RWPE2 (cell line): Measurements from ENCODE around the gene AGRN.
"Not testable (repeated sequence)": the region's sequence is repeated elsewhere in the genome, so short reads cannot be mapped to it uniquely, and the experiment has no call there.

ENCODE experiments used
- ATAC-seq: fragments of 200-7000 bp; cut with Tn5 transposase; 3 replicates; pipeline ENCODE4 v1.9.1; 2021; ENCODE audit warnings: low read depth
- DNase-seq: peaks from one replicate; pipeline ENCODE4 v3.0.0-alpha.2; 2020; ENCODE audit warnings: low spot score
- H3K27ac ChIP-seq: fragments of 450-650 bp; 2 replicates; pipeline ENCODE4 v1.5.1; 2017; ENCODE audit warnings: mild to moderate bottlenecking; ENCODE audit not compliant: poor library complexity, severe bottlenecking
- H3K27me3 ChIP-seq: fragments of 250-450 bp; sonication (Bioruptor Pico); 2 replicates; pipeline ENCODE4 v1.5.1; 2021; ENCODE audit warnings: mild to moderate bottlenecking, moderate library complexity; ENCODE audit not compliant: insufficient read depth, poor library complexity, severe bottlenecking
- H3K36me3 ChIP-seq: fragments of 250-450 bp; sonication (Bioruptor Pico); 2 replicates; pipeline ENCODE4 v1.5.1; 2020; ENCODE audit warnings: low read depth, mild to moderate bottlenecking, moderate library complexity
- H3K4me1 ChIP-seq: fragments of 250-450 bp; sonication (Bioruptor Pico); 2 replicates; pipeline ENCODE4 v1.5.1; 2021; ENCODE audit warnings: mild to moderate bottlenecking, moderate library complexity; ENCODE audit not compliant: insufficient read depth, poor library complexity, severe bottlenecking
- H3K4me3 ChIP-seq: fragments of 250-450 bp; sonication (Bioruptor Pico); 2 replicates; pipeline ENCODE4 v1.5.1; 2021; ENCODE audit warnings: mild to moderate bottlenecking, moderate library complexity; ENCODE audit not compliant: severe bottlenecking
- H3K9me3 ChIP-seq: fragments of 250-450 bp; sonication (Bioruptor Pico); 2 replicates; pipeline ENCODE4 v1.5.1; 2021; ENCODE audit warnings: mild to moderate bottlenecking, moderate library complexity; ENCODE audit not compliant: severe bottlenecking
- TF ChIP-seq, protein P1 (sequence below): fragments of 450-650 bp; IDR thresholded peaks from one replicate; pipeline ENCODE4 v1.5.1; 2017; ENCODE audit warnings: mild to moderate bottlenecking, moderate library complexity; ENCODE audit not compliant: poor library complexity, severe bottlenecking

Gene AGRN

DNA sequence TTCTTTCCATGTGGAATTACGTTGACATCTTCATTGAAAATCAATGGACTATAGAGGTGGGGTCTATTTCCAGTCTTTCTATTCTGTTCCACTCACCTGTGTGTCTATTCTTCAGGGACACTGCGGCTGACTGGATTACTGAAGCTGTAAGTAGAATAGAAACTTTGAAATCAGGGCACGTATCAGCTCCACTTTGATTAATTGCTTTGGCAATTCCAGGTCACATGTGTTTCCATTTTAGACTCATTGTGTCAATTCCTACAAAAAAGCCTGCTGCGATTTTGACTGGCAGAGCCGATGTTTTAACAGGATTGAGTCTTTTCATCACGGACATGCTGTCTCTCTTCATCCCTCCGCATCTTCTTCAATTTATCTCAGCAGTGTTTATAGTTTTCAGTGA is 75.1 kb downstream of the AGRN start:
- no peak overlapping the region for H3K27ac ChIP-seq
- no peak for ATAC-seq
- H3K9me3 ChIP-seq = peaks cover under 1% of the 10 kb centered on the region
- no peak overlapping the region for H3K4me3 ChIP-seq
- no peaks in the 10 kb centered on the region for H3K27me3 ChIP-seq
- no peaks in the 10 kb centered on the region for H3K36me3 ChIP-seq
- H3K4me1 ChIP-seq = no peaks in the 10 kb centered on the region
- DNase-seq = no peak
- TF ChIP-seq, protein P1, sequence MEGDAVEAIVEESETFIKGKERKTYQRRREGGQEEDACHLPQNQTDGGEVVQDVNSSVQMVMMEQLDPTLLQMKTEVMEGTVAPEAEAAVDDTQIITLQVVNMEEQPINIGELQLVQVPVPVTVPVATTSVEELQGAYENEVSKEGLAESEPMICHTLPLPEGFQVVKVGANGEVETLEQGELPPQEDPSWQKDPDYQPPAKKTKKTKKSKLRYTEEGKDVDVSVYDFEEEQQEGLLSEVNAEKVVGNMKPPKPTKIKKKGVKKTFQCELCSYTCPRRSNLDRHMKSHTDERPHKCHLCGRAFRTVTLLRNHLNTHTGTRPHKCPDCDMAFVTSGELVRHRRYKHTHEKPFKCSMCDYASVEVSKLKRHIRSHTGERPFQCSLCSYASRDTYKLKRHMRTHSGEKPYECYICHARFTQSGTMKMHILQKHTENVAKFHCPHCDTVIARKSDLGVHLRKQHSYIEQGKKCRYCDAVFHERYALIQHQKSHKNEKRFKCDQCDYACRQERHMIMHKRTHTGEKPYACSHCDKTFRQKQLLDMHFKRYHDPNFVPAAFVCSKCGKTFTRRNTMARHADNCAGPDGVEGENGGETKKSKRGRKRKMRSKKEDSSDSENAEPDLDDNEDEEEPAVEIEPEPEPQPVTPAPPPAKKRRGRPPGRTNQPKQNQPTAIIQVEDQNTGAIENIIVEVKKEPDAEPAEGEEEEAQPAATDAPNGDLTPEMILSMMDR = no peak

DNA sequence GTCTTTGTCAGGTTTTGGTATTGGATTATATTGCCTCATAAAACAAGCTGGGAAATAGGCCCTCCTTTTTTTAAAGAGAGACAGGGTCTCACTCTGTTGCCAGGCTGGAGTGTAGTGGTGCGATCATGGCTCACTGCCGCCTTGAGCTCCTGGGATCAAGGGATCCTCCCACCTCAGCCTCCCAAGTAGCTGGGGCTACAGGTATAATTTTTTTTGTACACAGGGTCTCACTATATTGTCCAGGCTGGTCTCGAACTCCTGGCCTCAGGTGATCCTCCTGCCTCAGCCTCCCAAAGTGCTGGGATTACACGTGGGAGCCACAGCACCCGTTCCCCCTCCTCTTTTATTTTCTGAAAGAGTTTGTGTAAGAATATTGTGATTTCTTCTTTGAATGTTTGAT is 76.2 kb downstream of the AGRN start:
- ATAC-seq, H3K36me3 ChIP-seq, H3K27me3 ChIP-seq, DNase-seq, H3K27ac ChIP-seq, H3K9me3 ChIP-seq, H3K4me3 ChIP-seq, H3K4me1 ChIP-seq: not testable (repeated sequence)

DNA sequence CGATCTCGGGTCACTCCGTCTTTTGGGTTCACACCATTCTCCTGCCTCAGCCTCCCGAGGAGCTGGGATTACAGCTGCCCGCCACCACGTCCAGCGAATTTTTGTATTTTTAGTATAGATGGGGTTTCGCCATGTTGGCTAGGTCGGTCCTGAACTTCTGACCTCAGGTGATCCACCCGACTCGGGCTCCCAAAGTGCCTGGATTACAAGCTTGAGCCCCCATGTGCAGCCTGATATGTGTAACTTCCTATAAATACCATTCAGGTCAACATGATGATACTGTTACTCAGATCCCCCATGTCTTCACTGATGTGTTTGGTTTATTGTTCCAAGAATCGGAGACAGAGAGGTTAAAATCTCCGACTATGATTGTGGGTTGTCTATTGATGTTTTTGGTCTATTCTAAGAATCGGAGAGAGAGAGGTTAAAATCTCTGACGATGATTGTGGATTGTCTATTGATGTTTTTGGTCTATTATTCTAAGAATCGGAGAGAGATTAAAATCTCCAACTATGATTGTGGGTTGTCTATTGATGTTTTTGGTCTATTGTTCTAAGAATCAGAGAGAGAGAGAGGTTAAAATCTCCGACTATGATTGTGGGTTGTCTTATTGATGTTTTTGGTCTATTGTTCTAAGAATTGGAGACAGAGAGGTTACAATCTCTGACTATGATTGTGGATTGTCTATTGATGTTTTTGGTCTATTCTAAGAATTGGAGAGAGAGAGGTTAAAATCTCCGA is 78.9 kb downstream of the AGRN start:
- TF ChIP-seq, protein P1 = no peak
- no peaks in the 10 kb centered on the region for H3K27me3 ChIP-seq
- no peaks in the 10 kb centered on the region for H3K36me3 ChIP-seq
- no peak overlapping the region for H3K4me3 ChIP-seq
- H3K9me3 ChIP-seq = peaks cover 6% of the 10 kb centered on the region
- no peaks in the 10 kb centered on the region for H3K4me1 ChIP-seq
- H3K27ac ChIP-seq = no peak overlapping the region
- ATAC-seq (no peak), DNase-seq (no peak)

GRCh38 chr1:1099506-1100183 is 79.7 kb downstream of the AGRN start:
- Histone ChIP-seq H3K27me3 (no peaks in the 10 kb centered on the region), H3K36me3 (no peaks in the 10 kb centered on the region), H3K9me3 (peaks cover 6% of the 10 kb centered on the region), H3K4me3 (no peak overlapping the region), H3K4me1 (no peaks in the 10 kb centered on the region), H3K27ac (no peak overlapping the region)
- ATAC-seq = no peak
- no peak for DNase-seq
- TF ChIP-seq, protein P1 = no peak

GRCh38 chr1:1100296-1100695 is 80.4 kb downstream of the AGRN start:
- Histone ChIP-seq H3K4me3 (no peak overlapping the region), H3K27ac (no peak overlapping the region), H3K27me3 (no peaks in the 10 kb centered on the region), H3K36me3 (no peaks in the 10 kb centered on the region), H3K9me3 (peaks cover 6% of the 10 kb centered on the region), H3K4me1 (no peaks in the 10 kb centered on the region)
- TF ChIP-seq, protein P1 = no peak
- DNase-seq (no peak), ATAC-seq (no peak)
